ENCODE results near the gene PAK2. TPM values are rescaled to one million over a fixed set of nuclear protein-coding genes. Genes with fewer than 3 reads are reported as not detected.
A peak's percentile ranks its signal among the peaks of the same experiment; 100 is the strongest.

The PAK2 gene
- total and polyA plus RNA-seq, 9 of the 15 experiments (the other 6 are each of a cell fraction or from before 2014, with no cell fraction given): 13.2 to 72.4 (median 35.7) TPM

- Histone ChIP-seq H3K4me1 (replicated peaks in 1 of 2; ENCODE audit: control insufficient read depth in 2 of 2, insufficient read depth in 2 of 2, low read length in 2 of 2) (no peaks in the 10 kb centered on the region; a peak in 1 of 5 replicates), H3K9me3 (replicated peaks; ENCODE audit: control insufficient read depth, insufficient read depth, low read depth, low read length) (no peaks in the 10 kb centered on the region), H2AFZ (ENCODE audit: low read depth, low read length) (no peak overlapping the region), H3K9ac (ENCODE audit: insufficient read depth in 1 of 2, low read depth in 2 of 2, low read length in 2 of 2) (no peak overlapping the region), H3K79me2 (ENCODE audit: control insufficient read depth, insufficient read depth, low read length) (peaks cover 8% of the 10 kb centered on the region; the same call in 1 of the 3 replicates), H3K27me3 (ENCODE audit: control insufficient read depth in 2 of 2, insufficient read depth in 2 of 2, low read length in 2 of 2) (no peaks in the 10 kb centered on the region), H3K36me3 (ENCODE audit: control insufficient read depth, insufficient read depth, low read length) (peaks cover 63% of the 10 kb centered on the region), H3K4me3 (no peak overlapping the region), H3K4me2 (ENCODE audit: insufficient read depth, low read length) (no peak overlapping the region), H3K27ac (ENCODE audit: extremely low read depth, low read depth, low read length) (no peak overlapping the region), H3K9me1 (ENCODE audit: control insufficient read depth, insufficient read depth, low read length) (no peaks in the 10 kb centered on the region), H4K20me1 (replicated peaks; ENCODE audit: control insufficient read depth, insufficient read depth, low read length) (no peaks in the 10 kb centered on the region)
- ATAC-seq (no peak), FAIRE-seq (no peak), DNase-seq (ENCODE audit: extremely low read depth in 1 of 4, low spot score in 3 of 4) (no peak)
- in situ Hi-C loops (cut with MboI) (no loop called here), intact Hi-C loops (cut with micrococcal nuclease) (no loop called here)
- ChIA-PET POLR2A (no interaction called here), CTCF (ENCODE audit: low intra/inter-chr PET ratio) (no interaction called here)
- 91% methylated on average over 9 of the region's 9 CpGs for WGBS (ENCODE audit: insufficient coverage, low coverage, missing lambda C conversion rate)
- no TSS peak for BruUV-seq (replicated peaks)
- TF ChIP-seq PURB (CRISPR knock-in tag; IDR thresholded peaks at IDR 0.05; ENCODE audit: low read depth) (no peak), ZNF444 (CRISPR knock-in tag; IDR thresholded peaks at IDR 0.05) (no peak), HEY1 (CRISPR knock-in tag; IDR thresholded peaks at IDR 0.05; ENCODE audit: borderline replicate concordance) (no peak), ZNF586 (CRISPR knock-in tag; conservative IDR thresholded peaks at IDR 0.05) (no peak), HIVEP1 (CRISPR knock-in tag; IDR thresholded peaks at IDR 0.05) (no peak)
Measured at GRCh38 chr3:196803891-196804468, 64.3 kb downstream of the PAK2 start.

GRCh38 chr3:196804773-196805172, 65.1 kb downstream of the PAK2 start:
- Histone ChIP-seq H4K20me1 (replicated peaks; ENCODE audit: control insufficient read depth, insufficient read depth, low read length) (no peaks in the 10 kb centered on the region), H3K27me3 (ENCODE audit: control insufficient read depth in 2 of 2, insufficient read depth in 2 of 2, low read length in 2 of 2) (no peaks in the 10 kb centered on the region), H3K9ac (ENCODE audit: insufficient read depth in 1 of 2, low read depth in 2 of 2, low read length in 2 of 2) (no peak overlapping the region), H3K9me1 (ENCODE audit: control insufficient read depth, insufficient read depth, low read length) (no peaks in the 10 kb centered on the region), H3K79me2 (ENCODE audit: control insufficient read depth, insufficient read depth, low read length) (0 out of 3 replicates have a peak, but pooled peaks cover 3% of the 10 kb centered on the region), H3K4me1 (replicated peaks in 1 of 2; ENCODE audit: control insufficient read depth in 2 of 2, insufficient read depth in 2 of 2, low read length in 2 of 2) (no peaks in the 10 kb centered on the region; a peak in 1 of 5 replicates), H2AFZ (ENCODE audit: low read depth, low read length) (no peak overlapping the region), H3K36me3 (ENCODE audit: control insufficient read depth, insufficient read depth, low read length) (peaks cover 67% of the 10 kb centered on the region), H3K4me2 (ENCODE audit: insufficient read depth, low read length) (no peak overlapping the region), H3K4me3 (no peak overlapping the region), H3K9me3 (replicated peaks; ENCODE audit: control insufficient read depth, insufficient read depth, low read depth, low read length) (no peaks in the 10 kb centered on the region), H3K27ac (ENCODE audit: extremely low read depth, low read depth, low read length) (no peak overlapping the region)
- in situ Hi-C loops (cut with MboI): no loop called here
- intact Hi-C loops (cut with micrococcal nuclease): no loop called here
- CTCF ChIA-PET (ENCODE audit: low intra/inter-chr PET ratio): no interaction called here
- POLR2A ChIA-PET: no interaction called here
- no peak for FAIRE-seq
- TF ChIP-seq HMBOX1 (IDR thresholded peaks at IDR 0.05) (no peak), MITF (IDR thresholded peaks at IDR 0.05) (no peak), ZNF316 (IDR thresholded peaks at IDR 0.05) (peak; percentile 77), MAFK (IDR thresholded peaks at IDR 0.05; ENCODE audit: low read length) (peak; percentile 25; the same call in 1 of the 2 replicates), HNRNPK (IDR thresholded peaks at IDR 0.05; ENCODE audit: low read depth, low read length, poor library complexity, severe bottlenecking) (no peak), COPS2 (conservative IDR thresholded peaks at IDR 0.05) (no peak), HNRNPLL (IDR thresholded peaks at IDR 0.05; ENCODE audit: low read depth, low read length, poor library complexity, severe bottlenecking) (no peak), MAFF (IDR thresholded peaks at IDR 0.05; ENCODE audit: low read length) (0 out of 2 replicates have a peak, but pooled peaks have one; percentile 31), C11orf30 (IDR thresholded peaks at IDR 0.05; ENCODE audit: low read depth) (peak; percentile 35; the same call in 1 of the 2 replicates)
- BruUV-seq (replicated peaks): no TSS peak
- no peak for ATAC-seq
- no peak for DNase-seq (ENCODE audit: extremely low read depth in 1 of 4, low spot score in 3 of 4)
- WGBS (ENCODE audit: insufficient coverage, low coverage, missing lambda C conversion rate): 100% methylated on average over 1 of the region's 1 CpG
